Measurements from ENCODE around the gene PDIA4.

DNA sequence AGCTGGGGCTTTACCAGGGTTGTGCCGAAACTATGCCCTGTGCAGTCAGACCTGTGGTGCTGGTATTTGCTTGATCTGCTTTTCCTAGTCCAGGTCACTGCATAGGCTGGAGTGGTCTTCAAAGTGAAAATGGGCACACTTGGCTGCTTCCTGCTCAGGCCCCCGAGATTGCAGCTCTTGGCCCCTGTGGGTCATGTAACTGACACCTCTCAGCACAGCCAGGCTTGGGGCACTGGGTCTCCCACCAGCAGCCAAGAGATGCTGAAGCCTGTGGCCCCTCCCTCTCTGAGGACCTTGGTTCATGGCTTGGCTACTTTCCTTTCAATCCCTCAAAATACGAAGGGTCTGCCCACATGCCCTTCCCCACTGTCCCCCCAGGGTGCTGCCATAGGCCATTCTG is 33.7 kb downstream of the PDIA4 start:
- TF ChIP-seq, protein P1, sequence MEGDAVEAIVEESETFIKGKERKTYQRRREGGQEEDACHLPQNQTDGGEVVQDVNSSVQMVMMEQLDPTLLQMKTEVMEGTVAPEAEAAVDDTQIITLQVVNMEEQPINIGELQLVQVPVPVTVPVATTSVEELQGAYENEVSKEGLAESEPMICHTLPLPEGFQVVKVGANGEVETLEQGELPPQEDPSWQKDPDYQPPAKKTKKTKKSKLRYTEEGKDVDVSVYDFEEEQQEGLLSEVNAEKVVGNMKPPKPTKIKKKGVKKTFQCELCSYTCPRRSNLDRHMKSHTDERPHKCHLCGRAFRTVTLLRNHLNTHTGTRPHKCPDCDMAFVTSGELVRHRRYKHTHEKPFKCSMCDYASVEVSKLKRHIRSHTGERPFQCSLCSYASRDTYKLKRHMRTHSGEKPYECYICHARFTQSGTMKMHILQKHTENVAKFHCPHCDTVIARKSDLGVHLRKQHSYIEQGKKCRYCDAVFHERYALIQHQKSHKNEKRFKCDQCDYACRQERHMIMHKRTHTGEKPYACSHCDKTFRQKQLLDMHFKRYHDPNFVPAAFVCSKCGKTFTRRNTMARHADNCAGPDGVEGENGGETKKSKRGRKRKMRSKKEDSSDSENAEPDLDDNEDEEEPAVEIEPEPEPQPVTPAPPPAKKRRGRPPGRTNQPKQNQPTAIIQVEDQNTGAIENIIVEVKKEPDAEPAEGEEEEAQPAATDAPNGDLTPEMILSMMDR (IDR thresholded peaks at IDR 0.05), result no peak
- TF ChIP-seq EP300 (IDR thresholded peaks at IDR 0.05), result no peak
- no peak for TF ChIP-seq POLR2AphosphoS5 (IDR thresholded peaks at IDR 0.05)
- no peak for TF ChIP-seq POLR2A (IDR thresholded peaks at IDR 0.05)
